ENCODE results near the gene RAD52.

DNA sequence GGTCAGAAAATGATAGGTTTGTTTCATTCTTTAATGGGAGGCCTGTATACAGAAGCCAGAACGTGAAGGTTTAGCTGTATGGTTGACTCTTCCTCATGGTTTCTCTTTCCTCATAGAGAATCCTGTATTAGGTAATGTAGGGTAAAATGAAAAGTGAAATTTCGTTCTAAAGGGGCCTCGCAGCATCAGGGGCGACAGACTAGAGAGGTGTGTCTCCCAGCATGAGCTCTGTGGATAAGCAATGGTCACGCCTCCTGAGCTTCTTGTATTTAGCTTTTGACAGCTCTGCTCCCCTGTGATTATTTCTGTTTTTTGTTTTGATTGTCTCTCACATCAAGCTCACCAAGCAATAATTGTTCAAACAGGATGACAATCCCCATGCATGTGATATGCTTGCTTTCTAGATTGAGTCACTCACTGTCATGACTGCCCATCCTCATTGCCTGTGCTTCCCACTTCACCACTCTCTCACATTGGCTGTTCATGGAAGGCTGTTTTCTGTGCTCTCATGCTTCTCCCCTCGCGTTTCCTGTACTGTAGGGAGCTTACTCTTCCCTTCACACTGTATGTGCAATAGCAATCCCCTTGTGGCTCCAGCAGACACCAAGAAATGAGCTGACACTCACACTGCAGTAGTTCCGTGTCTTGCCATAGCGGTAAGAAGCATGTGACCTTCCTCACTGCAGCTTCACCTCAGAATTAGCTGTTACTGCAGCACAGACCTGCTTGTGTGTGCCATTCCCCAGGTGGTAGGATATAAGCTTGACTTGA lies 44.0 kb downstream of the RAD52 start:
- TF ChIP-seq CTCF (IDR thresholded peaks at IDR 0.05): no peak
- no peak for TF ChIP-seq POLR2A (IDR thresholded peaks at IDR 0.05; ENCODE audit: low read depth)
- no peak for TF ChIP-seq EP300 (IDR thresholded peaks at IDR 0.05)
- no peak for TF ChIP-seq POLR2AphosphoS5 (IDR thresholded peaks at IDR 0.05)
